TTC549 (cell line): ENCODE measurements around the gene LAT.
"Not testable (repeated sequence)": the region's sequence is repeated elsewhere in the genome, so short reads cannot be mapped to it uniquely, and the experiment has no call there.

Source experiments
- FAIRE-seq: peaks from 2 replicates; lab custom pipeline; 2012; peaks lifted over from hg19 to GRCh38; lab: Jason Lieb, UNC

Gene LAT

GRCh38 chr16:28977703-28978662 is 6.9 kb upstream of the LAT start:
- FAIRE-seq: no peak

- not testable (repeated sequence) for FAIRE-seq
Observed at GRCh38 chr16:28980330-28980729, 4.5 kb upstream of the LAT start.

- FAIRE-seq: no peak
Observed at GRCh38 chr16:28980929-28981328, 3.9 kb upstream of the LAT start.

GRCh38 chr16:28981517-28981916 is 3.3 kb upstream of the LAT start:
- no peak for FAIRE-seq

GRCh38 chr16:28982418-28982817 is 2.4 kb upstream of the LAT start:
- no peak for FAIRE-seq

GRCh38 chr16:28982949-28983348 is 1.9 kb upstream of the LAT start:
- FAIRE-seq: no peak

- no peak for FAIRE-seq
Observed at GRCh38 chr16:28983644-28984043, 1.2 kb upstream of the LAT start.

- no peak for FAIRE-seq
Observed at GRCh38 chr16:28984091-28984490, 761 bp upstream of the LAT start.

GRCh38 chr16:28985211-28986041 is 574 bp downstream of the LAT start:
- FAIRE-seq: no peak

- FAIRE-seq: no peak
Observed at GRCh38 chr16:28986046-28986445, 1.2 kb downstream of the LAT start.

GRCh38 chr16:28986492-28986891 is 1.6 kb downstream of the LAT start:
- no peak for FAIRE-seq

GRCh38 chr16:28987170-28987853 is 2.5 kb downstream of the LAT start:
- no peak for FAIRE-seq

- FAIRE-seq: no peak
Observed at GRCh38 chr16:28989363-28989762, 4.5 kb downstream of the LAT start.

- FAIRE-seq: no peak
Observed at GRCh38 chr16:28990375-28991040, 5.7 kb downstream of the LAT start.

- FAIRE-seq: no peak
Observed at GRCh38 chr16:28991687-28992086, 6.8 kb downstream of the LAT start.

GRCh38 chr16:28992496-28992895 is 7.6 kb downstream of the LAT start:
- no peak for FAIRE-seq

- FAIRE-seq: no peak
Observed at GRCh38 chr16:28998837-28999236, 14.0 kb downstream of the LAT start.

GRCh38 chr16:28999577-28999976 is 14.7 kb downstream of the LAT start:
- no peak for FAIRE-seq

GRCh38 chr16:29000019-29000418 is 15.2 kb downstream of the LAT start:
- no peak for FAIRE-seq

GRCh38 chr16:29004496-29005139 is 19.8 kb downstream of the LAT start:
- FAIRE-seq: not testable (repeated sequence)
